GM21526 (cell line): Measurements from ENCODE around the gene TPRG1.

Source experiments
- ATAC-seq: cut with Tn5 transposase; IDR thresholded peaks from one replicate; pipeline ENCODE4 v1.9.1; 2021; ENCODE audit warnings: moderate library complexity; ENCODE audit not compliant: unreplicated experiment, low FRiP score

Gene TPRG1

GRCh38 chr3:189275182-189275581 is 103.4 kb downstream of the TPRG1 start:
- ATAC-seq, result no peak

GRCh38 chr3:189275852-189276251 is 104.1 kb downstream of the TPRG1 start:
- no peak for ATAC-seq

GRCh38 chr3:189276444-189277219 is 104.9 kb downstream of the TPRG1 start:
- no peak for ATAC-seq

- no peak for ATAC-seq
These were observed 105.9 kb downstream of the TPRG1 start for GRCh38 chr3:189277711-189278110.

GRCh38 chr3:189278221-189278620 is 106.5 kb downstream of the TPRG1 start:
- no peak for ATAC-seq

- ATAC-seq, result no peak
These were observed 110.4 kb downstream of the TPRG1 start for GRCh38 chr3:189282189-189282588.

- no peak for ATAC-seq
These were observed 111.0 kb downstream of the TPRG1 start for GRCh38 chr3:189282741-189283140.

- peak; percentile 35 for ATAC-seq
These were observed 114.4 kb downstream of the TPRG1 start for GRCh38 chr3:189286188-189286587.

GRCh38 chr3:189286916-189287315 is 115.1 kb downstream of the TPRG1 start:
- no peak for ATAC-seq

GRCh38 chr3:189288348-189289235 is 116.8 kb downstream of the TPRG1 start:
- ATAC-seq, result peak; percentile 94

GRCh38 chr3:189289251-189289650 is 117.5 kb downstream of the TPRG1 start:
- ATAC-seq, result no peak

GRCh38 chr3:189292667-189293484 is 121.1 kb downstream of the TPRG1 start:
- ATAC-seq, result no peak

- ATAC-seq, result no peak
These were observed 122.9 kb downstream of the TPRG1 start for GRCh38 chr3:189294649-189295048.

- no peak for ATAC-seq
These were observed 123.3 kb downstream of the TPRG1 start for GRCh38 chr3:189295089-189295488.

- ATAC-seq, result no peak
These were observed 126.2 kb downstream of the TPRG1 start for GRCh38 chr3:189297932-189298331.

GRCh38 chr3:189298469-189299375 is 127.0 kb downstream of the TPRG1 start:
- no peak for ATAC-seq

GRCh38 chr3:189300345-189300744 is 128.6 kb downstream of the TPRG1 start:
- ATAC-seq, result no peak

- ATAC-seq, result no peak
These were observed 129.7 kb downstream of the TPRG1 start for GRCh38 chr3:189301479-189301878.

GRCh38 chr3:189303584-189303983 is 131.8 kb downstream of the TPRG1 start:
- ATAC-seq, result no peak
